Heart left ventricle (tissue), 13 donors: ENCODE measurements around the gene MUCL3.

Source experiments
- POLR2A ChIP-seq, 2 donors: fragments of 450-650 bp; IDR thresholded peaks; one replicate each; pipeline ENCODE4 v1.6.1; 2017; ENCODE audit warnings: antibody characterized with exemption in 2 of 2, mild to moderate bottlenecking in 2 of 2, moderate library complexity in 2 of 2
- TF ChIP-seq, protein P1 (sequence below), 12 donors: fragments of 200-600 bp; sonication (generic) in 4 of 12; IDR thresholded peaks; one replicate each; pipeline versions ENCODE4 v1.5.0 to v1.8.0; 2018 to 2022; ENCODE audit warnings: antibody characterized with exemption in 12 of 12, mild to moderate bottlenecking in 5 of 12
- donor health status: ischemic (EF 13 %, LVEDD 7.1; RV severe dilation, severe dysfunction).
- donor health status: DM: no; HTN: yes; CAD: no.
- donor health status: DM: no; HTN: no; CAD: no.
- donor health status: ischemic (EF 25% LVEDD 6.9; RV normal size, moderate dysfunction).
- donor health status: ischemic (EF 25% LVEDD 5.7; RV mildly dilated, moderate dysfunction).
- donor health status: ischemic (EF 35%, LVEDD 5.7; RV mildly dilated, moderate dysfunction).
- donor health status: nonischemic (EF 11% LVEDD 7.7; RV severe dilation, severe dysfunction).
- donor health status: DM: yes; HTN: yes; CAD: no.
- donor health status: PGD.
- donor health status: ischemic (EF 29% LVEDD 5.4; RV normal size, mild dysfunction).
- donor health status: nonischemic (EF 23%, LVEDD 6.1; RV moderate dilation, normal function).

DNA sequence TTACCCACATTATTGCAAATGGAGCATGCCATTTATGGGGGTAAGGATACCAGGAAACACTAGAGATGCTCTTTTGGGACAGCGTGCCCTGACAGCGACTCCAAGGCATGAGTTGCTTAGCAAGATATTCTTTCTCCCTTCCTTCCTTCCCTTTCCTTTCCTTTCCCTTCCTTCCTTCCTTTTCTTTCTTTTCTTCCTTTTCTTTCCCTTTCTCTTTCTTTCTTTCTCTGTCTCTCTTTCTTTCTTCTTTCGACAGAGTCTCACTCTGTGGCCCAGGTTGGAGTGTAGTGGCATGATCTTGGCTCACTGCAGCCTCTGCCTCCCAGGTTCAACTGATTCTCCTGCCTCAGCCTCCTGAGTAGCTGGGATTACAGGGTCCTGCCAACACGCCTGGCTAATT, 3.3 kb downstream of the MUCL3 start:
- TF ChIP-seq, protein P1, sequence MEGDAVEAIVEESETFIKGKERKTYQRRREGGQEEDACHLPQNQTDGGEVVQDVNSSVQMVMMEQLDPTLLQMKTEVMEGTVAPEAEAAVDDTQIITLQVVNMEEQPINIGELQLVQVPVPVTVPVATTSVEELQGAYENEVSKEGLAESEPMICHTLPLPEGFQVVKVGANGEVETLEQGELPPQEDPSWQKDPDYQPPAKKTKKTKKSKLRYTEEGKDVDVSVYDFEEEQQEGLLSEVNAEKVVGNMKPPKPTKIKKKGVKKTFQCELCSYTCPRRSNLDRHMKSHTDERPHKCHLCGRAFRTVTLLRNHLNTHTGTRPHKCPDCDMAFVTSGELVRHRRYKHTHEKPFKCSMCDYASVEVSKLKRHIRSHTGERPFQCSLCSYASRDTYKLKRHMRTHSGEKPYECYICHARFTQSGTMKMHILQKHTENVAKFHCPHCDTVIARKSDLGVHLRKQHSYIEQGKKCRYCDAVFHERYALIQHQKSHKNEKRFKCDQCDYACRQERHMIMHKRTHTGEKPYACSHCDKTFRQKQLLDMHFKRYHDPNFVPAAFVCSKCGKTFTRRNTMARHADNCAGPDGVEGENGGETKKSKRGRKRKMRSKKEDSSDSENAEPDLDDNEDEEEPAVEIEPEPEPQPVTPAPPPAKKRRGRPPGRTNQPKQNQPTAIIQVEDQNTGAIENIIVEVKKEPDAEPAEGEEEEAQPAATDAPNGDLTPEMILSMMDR (IDR thresholded peaks at IDR 0.05) = no peak
- no peak for TF ChIP-seq POLR2A (IDR thresholded peaks at IDR 0.05)
